ENCODE measurements around the gene INTS15.

The INTS15 gene

GRCh38 chr7:6636741-6637543 is 47.1 kb downstream of the INTS15 start, which contains the start of gene ZNF316:
ZNF316 (plus strand) TSS chr7:6637318; CDS start chr7:6642410, 5,092 bp downstream.
- no peaks in the 10 kb centered on the region for H3K27me3 Mint-ChIP-seq
- intact Hi-C loops (cut with micrococcal nuclease), result loop anchor here (1.0 kb wide), 1 partner anchor 69 kb away; the partner anchor contains the start of gene ZNF12
- peak within 1 kb of the TSS; percentile 89 for H3K4me3 Mint-ChIP-seq
- peaks cover 10% of the 10 kb centered on the region for H3K9me3 Mint-ChIP-seq
- peaks cover 47% of the 10 kb centered on the region for H3K4me1 Mint-ChIP-seq (ENCODE audit: low read depth)
- peaks cover 40% of the 10 kb centered on the region for H3K36me3 Mint-ChIP-seq (ENCODE audit: low read depth)
- H3K27ac Mint-ChIP-seq, result peak within 1 kb of the TSS; percentile 80

DNA sequence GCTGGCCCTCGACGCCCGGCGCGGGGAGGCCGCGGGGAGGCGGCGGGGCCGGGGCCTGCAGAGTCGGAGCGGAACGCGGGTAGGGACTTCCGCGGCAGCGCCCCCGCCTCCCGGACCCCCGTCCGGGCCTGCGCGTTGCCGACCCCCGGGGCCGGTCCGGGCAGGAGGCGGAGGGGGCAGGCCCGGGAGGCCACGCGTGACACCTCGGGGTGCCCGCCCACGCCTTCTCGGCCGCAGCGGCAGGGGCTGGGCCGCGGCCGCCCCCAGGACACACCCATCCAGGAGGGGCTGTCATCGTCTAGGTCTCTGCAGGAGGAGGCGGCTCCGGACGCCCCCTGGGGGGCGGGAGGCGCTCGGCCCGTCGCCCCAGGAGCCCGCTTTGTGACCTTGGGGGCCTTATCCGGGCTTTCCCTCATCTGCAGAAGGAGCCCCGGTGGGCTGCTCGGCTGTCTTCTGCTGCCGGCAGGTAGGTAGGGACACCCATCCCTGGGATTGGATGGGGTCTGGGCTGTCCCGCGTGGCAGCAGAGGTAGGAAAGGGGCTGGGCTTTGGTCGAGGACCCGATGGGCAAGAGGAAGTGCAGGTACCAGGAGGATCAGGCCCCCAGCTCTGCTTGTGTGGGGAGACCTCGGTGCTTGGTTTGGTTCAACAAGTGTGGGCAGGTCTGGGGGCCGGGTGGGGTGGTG is 47.9 kb downstream of the INTS15 start:
- Mint-ChIP-seq H3K9me3 (peaks cover 10% of the 10 kb centered on the region), H3K4me1 (ENCODE audit: low read depth) (peaks cover 47% of the 10 kb centered on the region), H3K27ac (peak overlapping the region; percentile 75), H3K27me3 (no peaks in the 10 kb centered on the region), H3K4me3 (peak overlapping the region; percentile 89), H3K36me3 (ENCODE audit: low read depth) (peaks cover 47% of the 10 kb centered on the region)
- intact Hi-C loops (cut with micrococcal nuclease), result loop anchor here (1.0 kb wide), 1 partner anchor 69 kb away; the partner anchor contains the start of gene ZNF12

DNA sequence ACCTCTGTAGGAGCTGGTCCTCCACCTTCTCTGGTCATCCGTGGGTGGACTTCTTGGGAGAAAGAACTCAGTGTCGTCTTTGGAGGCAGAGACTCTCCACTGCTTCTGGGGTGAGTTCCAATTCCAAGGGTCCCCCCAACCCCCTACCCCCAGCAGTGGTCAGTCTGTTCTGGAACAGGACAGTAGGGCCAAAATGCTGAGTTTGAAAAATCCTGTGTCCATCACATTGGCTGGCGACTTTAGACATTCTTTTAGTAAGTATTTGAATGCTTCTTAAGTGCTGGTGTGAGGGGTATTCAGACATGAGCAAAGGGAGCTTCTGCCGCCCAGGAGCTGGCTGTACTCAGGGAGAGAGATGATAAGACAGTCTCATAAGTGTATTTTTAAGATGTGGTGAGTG is 49.2 kb downstream of the INTS15 start:
- Mint-ChIP-seq H3K4me3 (peak overlapping the region; percentile 27), H3K9me3 (peaks cover 6% of the 10 kb centered on the region), H3K4me1 (ENCODE audit: low read depth) (peaks cover 43% of the 10 kb centered on the region), H3K36me3 (ENCODE audit: low read depth) (peaks cover 57% of the 10 kb centered on the region), H3K27me3 (no peaks in the 10 kb centered on the region), H3K27ac (peak overlapping the region; percentile 75)
- intact Hi-C loops (cut with micrococcal nuclease), result no loop called here

GRCh38 chr7:6639627-6640026 is 49.8 kb downstream of the INTS15 start:
- peaks cover 37% of the 10 kb centered on the region for H3K4me1 Mint-ChIP-seq (ENCODE audit: low read depth)
- H3K36me3 Mint-ChIP-seq (ENCODE audit: low read depth), result peaks cover 60% of the 10 kb centered on the region
- intact Hi-C loops (cut with micrococcal nuclease), result no loop called here
- no peak overlapping the region for H3K4me3 Mint-ChIP-seq
- H3K27me3 Mint-ChIP-seq, result no peaks in the 10 kb centered on the region
- H3K9me3 Mint-ChIP-seq, result no peaks in the 10 kb centered on the region
- H3K27ac Mint-ChIP-seq, result peak overlapping the region; percentile 75

DNA sequence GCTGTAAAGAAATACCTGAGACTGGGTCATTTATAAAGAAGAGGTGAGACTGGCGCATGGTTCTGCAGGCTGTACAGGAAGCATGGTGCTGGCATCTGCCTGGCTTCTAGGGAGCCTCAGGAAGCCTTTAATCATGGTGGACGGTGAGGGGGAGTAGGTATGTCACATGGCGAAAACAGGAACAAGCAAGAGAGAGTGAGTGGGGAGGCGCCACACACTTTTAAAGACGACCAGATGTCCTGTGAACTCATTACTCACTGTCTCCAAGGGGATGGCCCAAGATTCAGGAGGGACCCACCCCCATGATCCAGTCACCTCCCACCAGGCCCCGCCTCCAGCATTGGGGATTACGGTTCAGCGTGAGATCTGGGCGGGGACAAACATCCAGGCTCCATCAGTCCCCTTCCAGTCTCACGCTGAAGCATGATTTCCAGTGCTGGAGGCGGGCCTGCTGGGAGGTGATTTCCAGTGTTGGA is 50.5 kb downstream of the INTS15 start:
- peaks cover 36% of the 10 kb centered on the region for H3K4me1 Mint-ChIP-seq (ENCODE audit: low read depth)
- peaks cover 66% of the 10 kb centered on the region for H3K36me3 Mint-ChIP-seq (ENCODE audit: low read depth)
- H3K27ac Mint-ChIP-seq, result no peak overlapping the region
- intact Hi-C loops (cut with micrococcal nuclease), result no loop called here
- no peaks in the 10 kb centered on the region for H3K27me3 Mint-ChIP-seq
- H3K4me3 Mint-ChIP-seq, result no peak overlapping the region
- H3K9me3 Mint-ChIP-seq, result no peaks in the 10 kb centered on the region

DNA sequence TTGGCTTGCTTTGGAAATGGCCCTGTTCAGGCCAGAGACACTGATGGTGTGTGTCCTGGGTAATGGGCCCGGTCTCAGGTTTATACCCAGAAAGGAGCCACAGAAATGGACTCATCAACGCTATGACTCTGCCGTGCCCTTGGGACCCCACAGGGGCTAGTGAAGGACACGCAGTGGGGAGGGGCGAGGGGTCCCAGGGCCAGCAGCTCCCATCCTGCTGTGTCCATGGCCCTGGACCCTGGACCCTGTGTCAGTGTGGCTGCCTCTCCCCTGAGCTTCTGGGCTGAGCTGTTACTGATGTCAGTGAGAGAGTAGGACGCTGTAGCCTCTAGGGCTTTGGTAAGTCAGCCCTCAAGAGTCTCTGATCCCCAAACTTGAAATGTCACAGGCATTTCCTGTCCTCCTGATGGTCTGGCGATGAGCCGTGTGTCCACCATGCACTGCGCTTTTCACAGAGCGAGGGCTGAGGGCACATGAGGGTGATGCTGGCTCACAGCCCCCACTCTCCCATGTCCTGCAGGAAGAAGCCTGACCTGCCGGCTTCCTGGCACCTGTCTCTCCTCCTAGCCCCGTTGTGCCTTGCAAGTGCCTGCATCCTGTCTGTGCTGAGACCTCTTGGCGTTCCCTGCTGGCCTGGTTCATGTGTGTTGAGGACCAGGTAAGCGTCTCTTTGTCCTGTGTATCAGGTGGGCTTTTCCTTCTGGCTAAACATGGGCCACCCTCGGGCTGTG is 51.6 kb downstream of the INTS15 start:
- H3K36me3 Mint-ChIP-seq (ENCODE audit: low read depth), result peaks cover 78% of the 10 kb centered on the region
- no peak overlapping the region for H3K4me3 Mint-ChIP-seq
- H3K4me1 Mint-ChIP-seq (ENCODE audit: low read depth), result peaks cover 32% of the 10 kb centered on the region
- no peaks in the 10 kb centered on the region for H3K9me3 Mint-ChIP-seq
- no peak overlapping the region for H3K27ac Mint-ChIP-seq
- intact Hi-C loops (cut with micrococcal nuclease), result no loop called here
- H3K27me3 Mint-ChIP-seq, result no peaks in the 10 kb centered on the region

DNA sequence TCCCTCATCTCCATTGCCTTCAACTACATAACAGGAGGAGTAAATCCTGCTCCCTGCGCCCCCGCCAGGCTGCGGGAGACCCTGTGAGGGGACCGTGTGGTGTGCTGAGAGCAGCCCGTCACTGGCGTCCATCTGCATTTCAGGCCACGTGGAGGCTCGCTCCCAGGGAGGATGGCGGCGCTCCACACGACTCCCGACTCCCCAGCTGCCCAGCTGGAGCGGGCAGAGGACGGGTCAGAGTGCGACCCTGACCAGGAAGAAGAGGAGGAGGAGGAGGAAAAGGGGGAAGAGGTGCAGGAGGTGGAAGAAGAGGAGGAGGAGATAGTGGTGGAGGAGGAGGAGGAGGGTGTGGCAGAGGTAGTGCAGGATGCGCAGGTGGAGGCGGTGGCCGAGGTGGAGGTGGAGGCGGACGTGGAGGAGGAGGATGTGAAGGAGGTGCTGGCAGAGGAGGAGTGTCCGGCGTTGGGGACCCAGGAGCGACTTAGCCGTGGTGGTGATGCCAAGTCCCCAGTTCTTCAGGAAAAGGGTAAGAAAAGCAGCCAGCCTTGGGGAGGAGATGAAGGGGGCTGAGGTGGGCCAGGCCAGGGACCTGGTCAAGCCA is 52.5 kb downstream of the INTS15 start:
- Mint-ChIP-seq H3K4me1 (ENCODE audit: low read depth) (peaks cover 31% of the 10 kb centered on the region), H3K36me3 (ENCODE audit: low read depth) (peaks cover 87% of the 10 kb centered on the region), H3K27me3 (no peaks in the 10 kb centered on the region), H3K27ac (no peak overlapping the region), H3K9me3 (no peaks in the 10 kb centered on the region), H3K4me3 (no peak overlapping the region)
- intact Hi-C loops (cut with micrococcal nuclease), result no loop called here

DNA sequence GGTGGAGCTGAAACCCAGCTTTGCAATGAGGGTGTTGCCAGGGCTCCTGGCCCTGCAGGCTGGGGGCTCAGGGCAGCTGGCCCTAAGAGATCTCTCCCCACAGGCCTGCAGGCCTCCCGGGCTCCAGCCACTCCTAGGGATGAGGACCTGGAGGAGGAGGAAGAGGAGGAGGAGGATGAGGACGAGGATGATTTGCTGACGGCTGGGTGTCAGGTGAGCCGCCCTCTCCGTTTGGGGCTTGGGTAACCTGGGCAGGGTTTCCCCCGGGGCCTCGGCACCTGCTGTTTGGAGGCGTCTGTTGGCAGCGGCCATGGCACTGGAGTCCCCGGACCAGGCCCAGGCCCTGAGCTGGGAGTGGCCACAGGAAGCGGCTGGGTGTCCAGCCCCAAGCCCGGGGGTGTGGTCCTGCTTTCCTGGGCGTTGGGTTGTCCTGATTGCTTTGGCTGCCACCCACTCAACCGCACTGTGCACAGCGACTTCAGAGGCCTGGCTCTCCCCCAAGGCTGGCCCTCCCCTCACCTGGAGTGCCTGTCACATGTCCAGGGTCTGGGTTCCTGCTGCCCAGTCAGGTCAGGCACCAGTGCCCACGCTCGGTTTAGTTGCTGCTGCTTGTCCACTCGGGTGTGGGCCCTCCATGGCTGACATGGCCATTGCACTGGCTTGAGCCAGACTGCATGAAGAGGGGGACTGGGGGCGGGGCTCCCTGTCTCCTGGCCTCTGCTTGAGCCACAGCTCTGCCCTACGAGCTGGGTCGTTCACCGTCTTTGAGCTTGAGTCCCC is 53.2 kb downstream of the INTS15 start:
- H3K27me3 Mint-ChIP-seq, result no peaks in the 10 kb centered on the region
- intact Hi-C loops (cut with micrococcal nuclease), result no loop called here
- H3K4me3 Mint-ChIP-seq, result no peak overlapping the region
- no peaks in the 10 kb centered on the region for H3K9me3 Mint-ChIP-seq
- H3K27ac Mint-ChIP-seq, result no peak overlapping the region
- H3K36me3 Mint-ChIP-seq (ENCODE audit: low read depth), result peaks cover 94% of the 10 kb centered on the region
- peaks cover 26% of the 10 kb centered on the region for H3K4me1 Mint-ChIP-seq (ENCODE audit: low read depth)

DNA sequence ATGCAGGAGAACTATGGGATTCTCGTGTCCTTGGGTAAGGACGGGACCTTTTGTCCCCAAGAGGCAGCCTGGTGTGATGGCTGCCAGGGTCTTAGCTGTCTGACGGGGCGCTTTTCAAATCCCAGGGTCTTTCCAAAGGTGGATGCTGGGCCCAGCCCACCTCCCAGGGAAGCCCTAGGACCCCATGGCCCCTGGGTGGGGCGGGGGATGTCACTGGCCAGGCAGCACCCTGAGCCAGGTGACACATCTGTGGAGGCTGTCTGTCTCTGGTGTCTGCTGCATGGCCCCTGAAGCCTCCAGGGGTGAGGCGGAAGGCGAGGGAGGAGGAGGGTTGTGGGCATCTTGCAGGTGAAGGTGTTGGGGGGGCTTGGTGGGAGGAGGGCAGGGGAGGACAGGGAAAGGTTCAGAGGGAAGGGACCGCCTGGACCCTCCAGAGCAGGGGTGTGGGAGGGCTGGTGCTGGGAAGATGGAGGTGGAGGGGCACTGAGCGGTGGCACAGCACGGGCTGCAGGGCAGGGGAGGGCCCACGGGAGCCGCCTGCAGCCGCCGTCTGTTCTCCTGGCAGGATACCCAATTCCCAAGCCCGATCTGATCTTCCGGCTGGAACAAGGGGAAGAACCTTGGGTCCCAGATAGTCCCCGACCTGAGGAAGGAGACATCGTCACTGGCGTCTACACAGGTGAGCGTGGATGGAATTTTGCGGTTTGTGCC is 54.2 kb downstream of the INTS15 start:
- Mint-ChIP-seq H3K4me1 (ENCODE audit: low read depth) (peaks cover 16% of the 10 kb centered on the region), H3K36me3 (ENCODE audit: low read depth) (peaks cover 100% of the 10 kb centered on the region), H3K9me3 (peaks cover 8% of the 10 kb centered on the region), H3K4me3 (no peak overlapping the region), H3K27me3 (no peaks in the 10 kb centered on the region), H3K27ac (no peak overlapping the region)
- intact Hi-C loops (cut with micrococcal nuclease), result no loop called here

GRCh38 chr7:6644728-6645127 is 54.9 kb downstream of the INTS15 start:
- peaks cover 14% of the 10 kb centered on the region for H3K9me3 Mint-ChIP-seq
- no peak overlapping the region for H3K4me3 Mint-ChIP-seq
- H3K27me3 Mint-ChIP-seq, result no peaks in the 10 kb centered on the region
- H3K4me1 Mint-ChIP-seq (ENCODE audit: low read depth), result peaks cover 10% of the 10 kb centered on the region
- intact Hi-C loops (cut with micrococcal nuclease), result no loop called here
- peaks cover 100% of the 10 kb centered on the region for H3K36me3 Mint-ChIP-seq (ENCODE audit: low read depth)
- H3K27ac Mint-ChIP-seq, result no peak overlapping the region

- Mint-ChIP-seq H3K4me1 (ENCODE audit: low read depth) (no peaks in the 10 kb centered on the region), H3K27ac (no peak overlapping the region), H3K4me3 (no peak overlapping the region), H3K9me3 (peaks cover 32% of the 10 kb centered on the region), H3K36me3 (ENCODE audit: low read depth) (peaks cover 100% of the 10 kb centered on the region), H3K27me3 (no peaks in the 10 kb centered on the region)
- intact Hi-C loops (cut with micrococcal nuclease), result no loop called here
These were observed 56.6 kb downstream of the INTS15 start for GRCh38 chr7:6646465-6646864.

- Mint-ChIP-seq H3K27ac (no peak overlapping the region), H3K4me1 (ENCODE audit: low read depth) (no peaks in the 10 kb centered on the region), H3K4me3 (no peak overlapping the region), H3K9me3 (peaks cover 38% of the 10 kb centered on the region), H3K36me3 (ENCODE audit: low read depth) (peaks cover 100% of the 10 kb centered on the region), H3K27me3 (no peaks in the 10 kb centered on the region)
- intact Hi-C loops (cut with micrococcal nuclease), result no loop called here
These were observed 57.3 kb downstream of the INTS15 start for GRCh38 chr7:6647080-6647479.

All from dendritic cell treated with granulocyte-macrophage colony-stimulating factor and Interleukin-4, amounts not matched to agents 40 ng/mL and 50 ng/mL, for 4 days (primary cell).